Cardiac muscle cell (in vitro differentiated cells and primary cell): ENCODE results near the gene MPG. TPM values are rescaled to one million over a fixed set of nuclear protein-coding genes. Genes with fewer than 3 reads are reported as not detected.
A peak's percentile ranks its signal among the peaks of the same experiment; 100 is the strongest.

ENCODE experiments used
- DNase-seq, 2 donors: peaks; one replicate each; pipeline versions ENCODE4 v3.0.0 to v3.0.0-alpha.2; 2010 to 2017; ENCODE audit warnings: low read depth in 1 of 2, low spot score in 1 of 2
- H3K27ac ChIP-seq: fragments of 200-600 bp; sonication (generic); 2 replicates; pipeline ENCODE4 v1.5.1; 2016
- H3K27me3 ChIP-seq: fragments of 200-600 bp; sonication (generic); 2 replicates; pipeline ENCODE4 v1.6.0; 2016; ENCODE audit warnings: control low read depth
- H3K36me3 ChIP-seq: fragments of 200-600 bp; sonication (generic); 2 replicates; pipeline ENCODE4 v1.5.1; 2016; ENCODE audit warnings: control low read depth
- H3K4me1 ChIP-seq: fragments of 200-600 bp; sonication (generic); 2 replicates; pipeline ENCODE4 v1.8.1; 2017; ENCODE audit warnings: low read depth, mild to moderate bottlenecking, mixed run types
- H3K4me3 ChIP-seq: fragments of 200-600 bp; sonication (generic); 2 replicates; pipeline ENCODE4 v1.5.1; 2016; ENCODE audit warnings: mild to moderate bottlenecking
- H3K9me3 ChIP-seq: fragments of 200-600 bp; sonication (generic); 2 replicates; pipeline ENCODE4 v1.5.1; 2017; ENCODE audit warnings: low read depth, mild to moderate bottlenecking, control low read depth
- CTCF ChIP-seq: IDR thresholded peaks from 2 replicates; pipeline ENCODE4 v1.5.1; 2012; ENCODE audit warnings: low read depth, mild to moderate bottlenecking, low read length
- polyA plus RNA-seq: library from polyadenylated mRNA; unstranded; fragments of >200 nt; fragmentation: Nextera tagmentation; extraction: Ambion mirVana; gene quantifications from 2 replicates; pipeline ENCODE4 v1.2.1, GENCODE V29; 2016
- total RNA-seq: library from RNA; depleted of rRNA; stranded (reverse); fragments of >200 nt; gene quantifications from 2 replicates; pipeline ENCODE4 v1.2.3, GENCODE V29; 2016

MPG gene
- total and polyA plus RNA-seq, 2 experiments from 2014 or later: 78.2 to 90.2 TPM

- H3K9me3 ChIP-seq: no peaks in the 10 kb centered on the region
- no peak overlapping the region for H3K27ac ChIP-seq
- H3K36me3 ChIP-seq: peaks cover 8% of the 10 kb centered on the region
- no peak for DNase-seq
- no peaks in the 10 kb centered on the region for H3K4me1 ChIP-seq
- no peak overlapping the region for H3K4me3 ChIP-seq
- no peak for TF ChIP-seq CTCF
- no peaks in the 10 kb centered on the region for H3K27me3 ChIP-seq
These were observed 15.0 kb upstream of the MPG start for GRCh38 chr16:62968-63391.

GRCh38 chr16:63466-63865 is 14.6 kb upstream of the MPG start:
- no peak for TF ChIP-seq CTCF
- peaks cover 7% of the 10 kb centered on the region for H3K36me3 ChIP-seq
- no peak for DNase-seq

GRCh38 chr16:63998-64913 is 13.8 kb upstream of the MPG start:
- Histone ChIP-seq H3K9me3 (no peaks in the 10 kb centered on the region), H3K4me1 (no peaks in the 10 kb centered on the region), H3K27me3 (no peaks in the 10 kb centered on the region), H3K27ac (no peak overlapping the region), H3K36me3 (peaks cover 4% of the 10 kb centered on the region), H3K4me3 (no peak overlapping the region)
- no peak for DNase-seq
- TF ChIP-seq CTCF: no peak

More at GRCh38 chr16:63466-63865, 14.6 kb upstream of the MPG start:
- H3K4me1 ChIP-seq: no peaks in the 10 kb centered on the region
- H3K9me3 ChIP-seq: no peaks in the 10 kb centered on the region
- no peak overlapping the region for H3K27ac ChIP-seq
- no peaks in the 10 kb centered on the region for H3K27me3 ChIP-seq
- no peak overlapping the region for H3K4me3 ChIP-seq

- TF ChIP-seq CTCF: no peak
- DNase-seq: no peak
- Histone ChIP-seq H3K4me3 (no peak overlapping the region), H3K27ac (no peak overlapping the region), H3K36me3 (peaks cover 4% of the 10 kb centered on the region), H3K27me3 (no peaks in the 10 kb centered on the region), H3K9me3 (no peaks in the 10 kb centered on the region), H3K4me1 (no peaks in the 10 kb centered on the region)
These were observed 13.1 kb upstream of the MPG start for GRCh38 chr16:64914-65255.

GRCh38 chr16:65745-66144 is 12.3 kb upstream of the MPG start:
- peak; percentile 82 to 85 for DNase-seq
- no peak overlapping the region for H3K4me3 ChIP-seq
- H3K27ac ChIP-seq: no peak overlapping the region
- peak; percentile 98 for TF ChIP-seq CTCF
- H3K4me1 ChIP-seq: no peaks in the 10 kb centered on the region
- H3K27me3 ChIP-seq: no peaks in the 10 kb centered on the region
- H3K9me3 ChIP-seq: no peaks in the 10 kb centered on the region
- H3K36me3 ChIP-seq: peaks cover 4% of the 10 kb centered on the region
